ENCODE results near the gene DNAJC17. TPM values are rescaled to one million over a fixed set of nuclear protein-coding genes. Genes with fewer than 3 reads are reported as not detected.

DNAJC17 gene
- total RNA-seq, 1 donor from 2014 or later, result 14.0 TPM

DNA sequence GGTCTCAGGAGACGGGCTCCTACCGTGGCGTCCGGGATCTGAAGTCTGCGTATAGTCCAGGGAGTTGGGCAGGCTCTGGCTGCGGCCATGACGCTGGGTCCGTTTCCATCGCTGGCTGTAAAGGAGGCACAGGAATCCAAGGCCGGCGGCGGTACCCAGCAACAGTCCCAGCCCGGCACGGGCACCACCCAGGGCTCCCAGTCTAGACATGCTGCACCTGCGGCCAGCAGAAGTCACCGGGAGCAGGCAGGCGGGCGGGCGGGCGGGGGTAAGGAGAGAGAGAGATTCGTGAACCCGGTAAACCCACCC is 52.7 kb downstream of the DNAJC17 start:
- Histone ChIP-seq H3K27me3 (no peaks in the 10 kb centered on the region), H3K9me3 (no peaks in the 10 kb centered on the region), H3K4me1 (peaks cover 20% of the 10 kb centered on the region), H3K27ac (peak overlapping the region; percentile 81), H3K4me3 (peak overlapping the region; percentile 64 to 71), H3K36me3 (peaks cover 0 to 22% of the 10 kb centered on the region in 2 donors)
- intact Hi-C loops (cut with DNase I), result loop anchor here (10.0 kb wide), 1 partner anchor 60 kb away; the partner anchor contains the start of gene RAD51
- TF ChIP-seq CTCF (IDR thresholded peaks at IDR 0.05) (no peak), POLR2AphosphoS5 (IDR thresholded peaks at IDR 0.05; ENCODE audit: insufficient read depth in 1 of 2, low read depth in 1 of 2) (no peak), POLR2A (IDR thresholded peaks at IDR 0.05) (no peak)
- peak in 1 of 2 donors; percentile 89 for DNase-seq (ENCODE audit: extremely low spot score in 2 of 2)

- Histone ChIP-seq H3K27me3 (no peaks in the 10 kb centered on the region), H3K9me3 (no peaks in the 10 kb centered on the region), H3K4me3 (no peak overlapping the region), H3K36me3 (peaks cover 0 to 28% of the 10 kb centered on the region in 2 donors), H3K27ac (no peak overlapping the region), H3K4me1 (peaks cover 20% of the 10 kb centered on the region)
- no peak for TF ChIP-seq POLR2AphosphoS5 (IDR thresholded peaks at IDR 0.05; ENCODE audit: insufficient read depth in 1 of 2, low read depth in 1 of 2)
- TF ChIP-seq POLR2A (IDR thresholded peaks at IDR 0.05), result no peak
- no peak for TF ChIP-seq CTCF (IDR thresholded peaks at IDR 0.05)
- no peak for DNase-seq (ENCODE audit: extremely low spot score in 2 of 2)
- intact Hi-C loops (cut with DNase I), result loop anchor here (10.0 kb wide), 1 partner anchor 57 kb away; the partner anchor contains the start of gene RAD51
These were observed 55.5 kb downstream of the DNAJC17 start for GRCh38 chr15:40751745-40752144.

DNA sequence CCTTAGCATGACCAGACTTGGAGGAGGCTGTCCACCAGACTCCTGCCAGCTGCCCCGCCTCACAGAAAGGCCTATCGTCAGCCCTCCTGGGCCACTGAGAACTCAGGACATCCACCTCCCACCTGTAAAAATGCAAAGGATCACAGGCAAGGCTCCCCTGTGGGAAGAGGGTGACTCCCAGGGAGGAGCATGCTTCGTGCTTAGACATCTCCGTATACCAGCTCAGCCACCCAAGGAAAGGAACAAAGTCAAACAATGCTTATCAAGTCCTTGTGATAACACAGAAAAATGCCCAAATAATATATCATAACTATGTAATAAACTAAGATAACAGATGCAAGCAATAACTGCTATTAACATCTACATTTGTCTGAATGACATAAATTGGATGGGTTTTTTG is 56.4 kb downstream of the DNAJC17 start:
- Histone ChIP-seq H3K27me3 (no peaks in the 10 kb centered on the region), H3K36me3 (peaks cover 0 to 28% of the 10 kb centered on the region in 2 donors), H3K4me1 (peaks cover 20% of the 10 kb centered on the region), H3K27ac (no peak overlapping the region), H3K9me3 (no peaks in the 10 kb centered on the region), H3K4me3 (no peak overlapping the region)
- intact Hi-C loops (cut with DNase I), result loop anchor here (10.0 kb wide), 1 partner anchor 56 kb away; the partner anchor contains the start of gene RAD51
- no peak for TF ChIP-seq CTCF (IDR thresholded peaks at IDR 0.05)
- TF ChIP-seq POLR2A (IDR thresholded peaks at IDR 0.05), result no peak
- TF ChIP-seq POLR2AphosphoS5 (IDR thresholded peaks at IDR 0.05; ENCODE audit: insufficient read depth in 1 of 2, low read depth in 1 of 2), result no peak
- no peak for DNase-seq (ENCODE audit: extremely low spot score in 2 of 2)

DNA sequence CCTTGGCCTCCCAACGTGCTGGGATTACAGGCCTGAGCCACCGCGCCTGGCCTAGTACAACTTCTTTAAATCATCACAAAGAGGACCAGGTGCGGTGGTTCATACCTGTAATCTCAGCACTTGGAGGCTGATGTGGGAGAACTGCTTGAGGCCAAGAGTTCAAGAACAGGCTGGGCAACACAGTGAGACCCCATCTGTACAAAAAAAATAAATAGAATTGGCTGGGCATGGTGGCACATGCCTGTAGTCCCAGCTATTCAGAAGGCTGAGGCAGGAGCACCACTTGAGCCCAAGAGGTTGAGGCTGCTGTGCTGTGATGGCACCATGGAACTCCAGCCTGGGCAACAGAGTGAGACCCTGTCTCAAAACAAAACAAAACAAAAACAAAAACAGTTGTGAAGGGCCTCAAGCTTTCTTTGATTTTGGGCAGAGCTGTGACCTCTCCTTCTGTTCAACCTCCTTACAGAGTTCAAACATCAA is 58.1 kb downstream of the DNAJC17 start:
- no peak for DNase-seq (ENCODE audit: extremely low spot score in 2 of 2)
- intact Hi-C loops (cut with DNase I), result no loop called here
- Histone ChIP-seq H3K4me3 (no peak overlapping the region), H3K9me3 (no peaks in the 10 kb centered on the region), H3K27me3 (no peaks in the 10 kb centered on the region), H3K36me3 (peaks cover 0 to 36% of the 10 kb centered on the region in 2 donors), H3K27ac (no peak overlapping the region), H3K4me1 (peaks cover 19% of the 10 kb centered on the region)
- no peak for TF ChIP-seq CTCF (IDR thresholded peaks at IDR 0.05)
- TF ChIP-seq POLR2AphosphoS5 (IDR thresholded peaks at IDR 0.05; ENCODE audit: insufficient read depth in 1 of 2, low read depth in 1 of 2), result no peak
- no peak for TF ChIP-seq POLR2A (IDR thresholded peaks at IDR 0.05)
